HEK293T (cell line): Measurements from ENCODE around the gene FAAP20.

Experiments
- HDGF ChIP-seq: fragments of 450-650 bp; IDR thresholded peaks from 2 replicates; pipeline ENCODE4 v1.6.1; 2017; ENCODE audit warnings: antibody characterized with exemption, borderline replicate concordance
- SUZ12 ChIP-seq: fragments of 450-650 bp; IDR thresholded peaks from 2 replicates; pipeline ENCODE4 v1.6.1; 2016; ENCODE audit warnings: mild to moderate bottlenecking

DNA sequence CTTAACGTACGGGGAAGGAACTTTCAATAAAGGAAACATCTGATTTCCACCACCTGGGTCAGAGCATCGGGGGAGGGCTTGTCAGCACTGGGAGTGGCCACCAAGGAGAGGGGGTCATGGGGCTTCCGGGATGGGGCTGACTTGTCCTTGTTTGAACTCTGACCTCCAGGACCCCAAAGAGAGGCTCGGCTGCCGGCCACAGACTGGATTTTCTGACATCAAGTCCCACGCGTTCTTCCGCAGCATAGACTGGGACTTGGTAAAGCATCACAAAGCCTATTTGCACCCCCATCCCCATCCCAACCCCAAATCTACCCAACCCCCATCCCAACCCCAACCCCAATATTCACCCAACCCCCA, 19.5 kb downstream of the FAAP20 start:
- TF ChIP-seq HDGF, result no peak
- no peak for TF ChIP-seq SUZ12
